Activated CD4-positive, alpha-beta T cell treated with anti-CD3 and anti-CD28 coated beads, Interleukin-2, amount 10 ng/mL, durations not matched to agents 7 days and 5 days (primary cell): ENCODE data around the gene CWH43. TPM values are rescaled to one million over a fixed set of nuclear protein-coding genes. Genes with fewer than 3 reads are reported as not detected.
"Not testable (repeated sequence)": the region's sequence is repeated elsewhere in the genome, so short reads cannot be mapped to it uniquely, and the experiment has no call there.

Source experiments
- CTCF ChIA-PET: fragments of 350-600 bp; sonication (Branson Sonifier 250); formaldehyde crosslinking; loops from one replicate; lab custom pipeline; 2021; ENCODE audit warnings: antibody characterized with exemption; lab: Charles Lee
- POLR2A ChIA-PET: fragments of 350-600 bp; sonication (Branson Sonifier 250); formaldehyde crosslinking; loops from one replicate; lab custom pipeline; 2021; ENCODE audit warnings: antibody characterized with exemption; lab: Charles Lee
- DNase-seq: peaks from one replicate; pipeline ENCODE4 v3.0.0-alpha.2; 2020
- H3K27ac Mint-ChIP-seq: one replicate; pipeline ENCODE4 v1.8.0; 2021; ENCODE audit warnings: mild to moderate bottlenecking, moderate library complexity, mixed read lengths
- H3K27me3 Mint-ChIP-seq: one replicate; pipeline ENCODE4 v1.8.0; 2021; ENCODE audit warnings: mixed read lengths
- H3K36me3 Mint-ChIP-seq: one replicate; pipeline ENCODE4 v1.8.0; 2021; ENCODE audit warnings: low read depth, mixed read lengths
- H3K4me1 Mint-ChIP-seq: one replicate; pipeline ENCODE4 v1.8.0; 2021; ENCODE audit warnings: mixed read lengths
- H3K4me3 Mint-ChIP-seq: one replicate; pipeline ENCODE4 v1.8.0; 2021; ENCODE audit warnings: mild to moderate bottlenecking, moderate library complexity, mixed read lengths
- H3K9me3 Mint-ChIP-seq: one replicate; pipeline ENCODE4 v1.8.0; 2021; ENCODE audit warnings: mixed read lengths
- total RNA-seq, 2 experiments: library from RNA; stranded (reverse); gene quantifications; one replicate each; pipeline ENCODE4 v1.2.3, GENCODE V29; 2021

The CWH43 gene
- total RNA-seq, 2 experiments from 2014 or later = not detected

GRCh38 chr4:48958582-48958981 is 27.5 kb upstream of the CWH43 start:
- CTCF ChIA-PET = interaction anchor here (1.2 kb wide), 2 partner anchors 8 to 14 kb away, joined by 3 to 4 read pairs; no protein-coding TSS in a partner anchor
- DNase-seq = no peak
- Mint-ChIP-seq H3K4me3 (no peak overlapping the region), H3K36me3 (no peaks in the 10 kb centered on the region), H3K27ac (no peak overlapping the region), H3K4me1 (no peaks in the 10 kb centered on the region), H3K27me3 (no peaks in the 10 kb centered on the region), H3K9me3 (no peaks in the 10 kb centered on the region)
- POLR2A ChIA-PET = no interaction called here

DNA sequence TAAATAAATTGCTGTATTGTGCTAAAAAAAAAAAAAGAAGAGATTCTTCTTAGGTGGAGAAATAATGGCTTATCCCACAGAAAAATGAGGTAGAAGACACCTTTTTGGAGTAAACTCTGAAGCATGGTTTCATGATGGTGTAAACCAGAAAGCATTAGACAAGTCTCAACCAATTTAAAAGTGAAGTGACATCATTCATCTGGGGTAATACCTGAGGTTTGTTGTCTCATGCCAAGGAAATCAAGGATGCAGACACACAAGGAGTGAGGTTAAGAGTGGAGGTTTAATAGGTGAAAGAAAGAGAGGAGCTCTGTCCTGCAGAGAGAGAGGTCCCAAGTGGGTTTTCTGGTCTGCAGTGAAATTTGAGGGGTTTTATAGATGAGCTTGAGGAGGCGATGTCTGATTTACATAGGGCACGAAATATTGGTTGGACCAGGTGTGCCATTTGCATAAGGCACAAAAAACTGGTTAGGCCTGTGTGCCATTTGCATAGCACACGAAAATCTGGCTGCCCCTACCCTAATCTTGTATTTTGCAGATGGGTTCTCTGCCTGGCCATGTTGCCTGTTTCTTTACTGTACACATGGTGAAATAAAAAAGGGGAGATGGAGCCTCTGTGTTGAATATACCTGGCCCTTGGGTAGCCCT is 25.0 kb upstream of the CWH43 start:
- H3K27ac Mint-ChIP-seq = no peak overlapping the region
- no peak overlapping the region for H3K4me3 Mint-ChIP-seq
- peaks cover 4% of the 10 kb centered on the region for H3K4me1 Mint-ChIP-seq
- ChIA-PET POLR2A (no interaction called here), CTCF (no interaction called here)
- DNase-seq = no peak
- no peaks in the 10 kb centered on the region for H3K9me3 Mint-ChIP-seq
- no peaks in the 10 kb centered on the region for H3K36me3 Mint-ChIP-seq
- H3K27me3 Mint-ChIP-seq = no peaks in the 10 kb centered on the region

DNA sequence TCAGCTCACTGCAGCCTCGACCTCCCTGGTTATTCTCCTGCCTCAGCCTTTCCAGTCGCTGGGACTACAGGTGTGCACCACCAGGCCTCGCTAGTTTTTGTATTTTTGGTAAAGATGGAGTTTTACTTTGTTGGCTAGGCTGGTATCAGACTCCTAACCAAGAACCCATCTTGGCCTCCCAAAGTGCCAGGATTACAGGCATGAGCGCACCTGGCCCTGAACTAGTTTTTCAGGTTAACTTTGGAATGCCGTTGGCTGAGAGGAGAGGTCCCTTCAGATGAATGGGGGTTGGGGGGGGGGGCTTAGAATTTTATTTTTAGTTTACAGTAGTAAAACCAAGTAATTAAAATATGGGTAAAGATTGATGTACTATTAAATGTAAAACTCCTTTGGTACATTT is 23.4 kb upstream of the CWH43 start:
- ChIA-PET CTCF (interaction anchor here (0.5 kb wide), 1 partner anchor 577 kb away, joined by 5 read pairs; no protein-coding TSS in a partner anchor), POLR2A (no interaction called here)
- Mint-ChIP-seq H3K4me3 (no peak overlapping the region), H3K27me3 (no peaks in the 10 kb centered on the region), H3K36me3 (no peaks in the 10 kb centered on the region), H3K4me1 (peaks cover 4% of the 10 kb centered on the region), H3K27ac (no peak overlapping the region), H3K9me3 (no peaks in the 10 kb centered on the region)
- DNase-seq = no peak

DNA sequence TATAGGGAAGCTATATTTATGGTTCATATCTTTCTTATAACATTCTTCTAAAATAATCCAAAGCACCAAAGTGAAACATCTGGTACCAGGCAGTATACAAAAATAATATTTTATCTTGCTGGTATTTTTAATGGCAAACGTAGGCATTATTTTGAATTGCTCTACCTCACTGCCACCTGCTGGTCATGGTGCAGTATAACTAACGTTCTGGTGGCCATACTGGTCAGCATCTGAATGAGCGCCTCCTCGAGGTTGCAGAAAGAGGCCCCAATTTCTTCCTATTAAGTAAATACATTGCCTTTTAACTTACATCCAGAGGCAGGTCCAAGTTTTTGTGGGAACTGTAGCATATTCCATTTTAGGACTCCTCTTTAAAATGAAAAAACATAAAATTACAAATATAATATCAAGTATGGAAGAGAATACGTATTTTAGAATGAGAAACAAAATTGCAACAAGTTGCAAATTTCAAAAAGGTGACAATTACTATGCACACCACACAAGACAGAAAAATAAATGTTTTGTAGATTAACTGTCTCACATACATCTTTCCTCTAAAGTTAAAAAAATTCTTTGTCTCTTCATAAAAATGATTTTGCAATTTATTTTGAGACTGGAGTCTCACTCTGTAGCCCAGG is 22.9 kb upstream of the CWH43 start:
- H3K9me3 Mint-ChIP-seq = no peaks in the 10 kb centered on the region
- DNase-seq = peak; percentile 88
- H3K4me3 Mint-ChIP-seq = no peak overlapping the region
- peaks cover 4% of the 10 kb centered on the region for H3K4me1 Mint-ChIP-seq
- ChIA-PET POLR2A (no interaction called here), CTCF (interaction anchor here (0.5 kb wide), 1 partner anchor 578 kb away, joined by 5 read pairs; no protein-coding TSS in a partner anchor)
- no peak overlapping the region for H3K27ac Mint-ChIP-seq
- no peaks in the 10 kb centered on the region for H3K36me3 Mint-ChIP-seq
- no peaks in the 10 kb centered on the region for H3K27me3 Mint-ChIP-seq

GRCh38 chr4:48967101-48967500 is 19.0 kb upstream of the CWH43 start:
- no peak overlapping the region for H3K27ac Mint-ChIP-seq
- CTCF ChIA-PET = interaction anchor here (0.5 kb wide), 1 partner anchor 22 kb away, joined by 3 read pairs; no protein-coding TSS in a partner anchor
- H3K9me3 Mint-ChIP-seq = no peaks in the 10 kb centered on the region
- DNase-seq = no peak
- H3K4me3 Mint-ChIP-seq = no peak overlapping the region
- peaks cover 4% of the 10 kb centered on the region for H3K4me1 Mint-ChIP-seq
- H3K27me3 Mint-ChIP-seq = no peaks in the 10 kb centered on the region
- H3K36me3 Mint-ChIP-seq = no peaks in the 10 kb centered on the region
- POLR2A ChIA-PET = no interaction called here

DNA sequence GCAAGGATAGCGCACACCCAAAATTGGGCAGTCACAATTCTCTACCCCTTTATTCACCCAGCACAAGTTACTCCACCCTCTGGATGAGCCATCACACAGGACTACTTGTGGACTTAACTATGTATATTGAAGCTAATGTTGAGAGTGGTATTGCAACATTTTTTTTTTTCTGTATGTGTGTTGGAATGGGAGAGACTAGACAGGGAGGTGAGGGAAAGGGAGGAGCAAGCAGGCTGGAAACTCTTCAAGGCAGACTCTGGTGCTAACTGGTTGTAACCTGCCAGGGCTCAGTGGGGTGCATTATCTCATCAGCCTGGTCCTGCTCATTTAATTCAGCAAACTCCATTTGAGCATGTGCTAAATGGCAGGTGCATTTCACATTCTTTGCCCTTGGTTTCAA is 18.4 kb upstream of the CWH43 start:
- Mint-ChIP-seq H3K27ac (no peak overlapping the region), H3K36me3 (no peaks in the 10 kb centered on the region), H3K27me3 (no peaks in the 10 kb centered on the region), H3K9me3 (no peaks in the 10 kb centered on the region), H3K4me1 (peaks cover 4% of the 10 kb centered on the region), H3K4me3 (no peak overlapping the region)
- ChIA-PET CTCF (interaction anchor here (0.5 to 0.6 kb wide), 2 partner anchors 23 to 142 kb away, joined by 3 read pairs; no protein-coding TSS in a partner anchor), POLR2A (no interaction called here)
- no peak for DNase-seq

DNA sequence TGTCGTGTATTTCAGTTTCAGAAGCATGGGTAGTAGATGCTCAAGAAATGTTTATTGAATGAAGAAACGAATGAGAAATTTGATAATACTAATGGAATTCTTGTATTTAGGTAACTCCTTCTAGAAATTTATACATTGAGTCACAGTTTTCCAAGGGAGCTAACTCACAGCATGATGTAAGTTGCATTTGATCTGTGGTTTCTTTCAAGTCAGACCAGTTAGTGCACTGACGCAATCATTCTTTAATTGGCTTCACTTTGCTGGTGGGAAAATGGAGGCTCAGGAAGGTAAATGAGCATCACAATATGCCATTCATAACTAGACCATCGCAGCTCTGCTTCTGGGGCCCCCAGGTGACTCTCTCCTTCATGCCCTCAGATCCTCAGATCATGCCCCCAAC is 17.3 kb upstream of the CWH43 start:
- Mint-ChIP-seq H3K27ac (no peak overlapping the region), H3K4me3 (no peak overlapping the region), H3K4me1 (peaks cover 4% of the 10 kb centered on the region), H3K27me3 (peaks cover 2% of the 10 kb centered on the region), H3K9me3 (no peaks in the 10 kb centered on the region), H3K36me3 (no peaks in the 10 kb centered on the region)
- no peak for DNase-seq
- ChIA-PET CTCF (no interaction called here), POLR2A (no interaction called here)

DNA sequence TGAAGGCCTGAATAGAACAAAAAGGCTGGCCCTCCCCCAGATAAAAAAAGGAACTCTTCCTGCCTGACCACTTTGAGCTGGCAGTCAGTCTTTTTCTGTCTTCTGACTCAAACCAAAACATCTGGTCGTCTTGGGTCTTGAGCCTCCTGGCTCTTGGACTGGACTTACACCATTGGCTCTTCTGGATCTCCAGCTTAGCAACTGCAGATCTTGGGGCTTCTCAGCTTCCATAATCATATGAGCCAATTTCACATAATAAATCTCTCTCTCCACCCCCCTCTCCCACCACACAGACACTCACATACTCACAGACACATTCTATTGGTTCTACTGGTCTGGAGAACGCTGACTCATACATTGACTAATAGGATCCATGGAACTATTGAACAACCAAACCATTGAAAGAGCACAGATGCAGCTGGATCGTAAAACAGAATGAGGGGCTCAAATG is 15.6 kb upstream of the CWH43 start:
- ChIA-PET POLR2A (no interaction called here), CTCF (interaction anchor here (0.6 to 0.9 kb wide), 2 partner anchors 20 to 1466 kb away, joined by 3 to 4 read pairs; no protein-coding TSS in a partner anchor)
- no peak overlapping the region for H3K4me3 Mint-ChIP-seq
- no peaks in the 10 kb centered on the region for H3K4me1 Mint-ChIP-seq
- H3K36me3 Mint-ChIP-seq = no peaks in the 10 kb centered on the region
- H3K9me3 Mint-ChIP-seq = no peaks in the 10 kb centered on the region
- H3K27me3 Mint-ChIP-seq = peaks cover 9% of the 10 kb centered on the region
- no peak for DNase-seq
- H3K27ac Mint-ChIP-seq = no peak overlapping the region

GRCh38 chr4:48974979-48975640 is 11.0 kb upstream of the CWH43 start:
- CTCF ChIA-PET = no interaction called here
- no peaks in the 10 kb centered on the region for H3K36me3 Mint-ChIP-seq

DNA sequence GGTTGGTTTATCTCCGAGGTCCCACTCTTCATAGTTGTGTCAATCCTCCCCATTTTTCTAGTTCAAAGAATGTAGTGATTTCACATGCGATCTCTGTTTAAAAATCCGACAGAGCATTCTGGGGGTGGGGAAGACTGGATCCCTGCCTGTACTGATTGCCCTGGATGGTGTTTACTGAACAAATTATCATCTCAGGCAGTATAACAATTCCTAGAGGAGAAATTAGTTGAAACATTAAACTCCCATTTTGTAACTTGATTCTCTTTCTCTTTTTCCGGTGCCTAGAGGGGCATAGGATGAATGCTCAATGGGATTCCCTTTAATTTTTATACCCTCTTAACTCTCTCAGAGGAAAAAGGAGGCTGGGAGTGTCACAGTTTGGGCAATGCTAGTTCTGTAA is 10.0 kb upstream of the CWH43 start:
- Mint-ChIP-seq H3K36me3 (no peaks in the 10 kb centered on the region), H3K4me1 (no peaks in the 10 kb centered on the region), H3K27me3 (peaks cover 15% of the 10 kb centered on the region), H3K27ac (no peak overlapping the region), H3K4me3 (no peak overlapping the region), H3K9me3 (no peaks in the 10 kb centered on the region)
- CTCF ChIA-PET = no interaction called here
- POLR2A ChIA-PET = no interaction called here
- DNase-seq = no peak

More at GRCh38 chr4:48974979-48975640, 11.0 kb upstream of the CWH43 start:
- peaks cover 13% of the 10 kb centered on the region for H3K27me3 Mint-ChIP-seq
- no peak for DNase-seq
- H3K4me1 Mint-ChIP-seq = no peaks in the 10 kb centered on the region
- H3K4me3 Mint-ChIP-seq = no peak overlapping the region
- POLR2A ChIA-PET = no interaction called here
- no peak overlapping the region for H3K27ac Mint-ChIP-seq
- no peaks in the 10 kb centered on the region for H3K9me3 Mint-ChIP-seq

GRCh38 chr4:48979914-48980579 is 6.0 kb upstream of the CWH43 start:
- no peak overlapping the region for H3K27ac Mint-ChIP-seq
- ChIA-PET POLR2A (no interaction called here), CTCF (no interaction called here)
- H3K36me3 Mint-ChIP-seq = peaks cover 1% of the 10 kb centered on the region
- no peak for DNase-seq
- no peaks in the 10 kb centered on the region for H3K4me1 Mint-ChIP-seq
- no peaks in the 10 kb centered on the region for H3K9me3 Mint-ChIP-seq
- H3K27me3 Mint-ChIP-seq = peaks cover 33% of the 10 kb centered on the region
- H3K4me3 Mint-ChIP-seq = no peak overlapping the region

GRCh38 chr4:48984005-48984404 is 2.1 kb upstream of the CWH43 start:
- POLR2A ChIA-PET, H3K4me3 Mint-ChIP-seq, CTCF ChIA-PET, DNase-seq, H3K36me3 Mint-ChIP-seq, H3K27ac Mint-ChIP-seq, H3K9me3 Mint-ChIP-seq, H3K4me1 Mint-ChIP-seq: not testable (repeated sequence)
- peaks cover 48% of the 10 kb centered on the region for H3K27me3 Mint-ChIP-seq

- H3K9me3 Mint-ChIP-seq = no peaks in the 10 kb centered on the region
- DNase-seq = no peak
- H3K4me1 Mint-ChIP-seq = no peaks in the 10 kb centered on the region
- peaks cover 1% of the 10 kb centered on the region for H3K36me3 Mint-ChIP-seq
- H3K27me3 Mint-ChIP-seq = peaks cover 56% of the 10 kb centered on the region
- H3K4me3 Mint-ChIP-seq = no peak overlapping the region
- CTCF ChIA-PET = no interaction called here
- no peak overlapping the region for H3K27ac Mint-ChIP-seq
- POLR2A ChIA-PET = no interaction called here
Observed at GRCh38 chr4:48985602-48985975, 486 bp upstream of the CWH43 start.
